Measurements from ENCODE around the gene RAB6B. TPM values are rescaled to one million over a fixed set of nuclear protein-coding genes. Genes with fewer than 3 reads are reported as not detected.

Gene RAB6B
- total and polyA plus RNA-seq, 2 of the 4 experiments (the other 2 are of a cell fraction): 0.18 to 1.2 TPM

DNA sequence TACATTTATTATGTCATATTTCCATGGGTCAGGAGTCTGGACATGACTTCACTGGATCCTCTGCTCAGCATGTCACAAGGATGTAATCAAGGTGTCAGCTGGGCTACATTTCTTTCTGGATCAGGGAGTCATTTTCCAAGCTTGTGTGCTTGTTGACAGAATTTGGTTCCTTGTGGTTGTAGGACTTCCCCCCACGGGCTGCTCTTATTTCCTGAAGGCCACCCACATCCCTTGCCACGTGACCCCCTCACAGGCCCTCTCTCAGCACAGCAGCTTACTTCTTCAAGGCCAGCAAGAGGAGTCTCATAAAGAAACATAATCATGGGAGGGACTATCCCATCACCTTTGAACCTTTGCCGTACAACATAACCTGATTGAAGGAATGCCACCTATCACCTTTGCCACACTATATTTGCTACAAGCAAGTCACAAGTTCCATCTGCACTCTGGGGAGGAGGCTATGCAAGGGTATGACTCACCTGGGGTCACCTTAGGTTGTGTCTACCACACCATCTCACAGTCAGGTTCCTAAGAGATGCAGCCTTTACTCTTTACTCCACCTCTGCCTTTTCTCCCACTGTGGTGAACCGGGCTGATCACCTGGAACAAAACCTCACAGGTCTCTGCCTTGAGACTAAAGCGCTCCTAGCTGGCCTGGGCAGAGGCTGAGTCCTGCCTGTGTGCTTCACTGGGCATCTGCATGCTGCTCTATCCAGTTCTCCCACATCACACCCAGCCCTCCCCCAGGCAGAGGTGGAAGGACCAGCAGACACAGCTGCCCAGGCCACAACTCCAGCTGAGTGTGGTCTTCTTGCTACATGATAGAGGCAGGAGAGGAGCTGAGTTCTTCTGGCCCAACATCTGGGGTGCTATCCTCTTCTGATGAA lies 13.5 kb downstream of the RAB6B start:
- H3K56ac ChIP-seq (ENCODE audit: extremely low read depth, insufficient read depth, low read length): no peak overlapping the region
- H3K9me1 ChIP-seq (ENCODE audit: insufficient read depth, low read length): no peaks in the 10 kb centered on the region
- no CpG with 5 or more reads among the region's 5 CpGs for WGBS, 2 experiments (ENCODE audit: extremely low coverage in 2 of 2, insufficient read length in 1 of 2)
- H4K20me1 ChIP-seq (ENCODE audit: insufficient read depth, low read length): no peaks in the 10 kb centered on the region
- no peak for DNase-seq
- H3K9me3 ChIP-seq (ENCODE audit: control insufficient read depth, insufficient read depth, low read length): no peaks in the 10 kb centered on the region
- no peak overlapping the region for H2BK120ac ChIP-seq (ENCODE audit: low read depth, low read length)
- H3K4ac ChIP-seq (ENCODE audit: low read depth, low read length): no peak overlapping the region
- no peaks in the 10 kb centered on the region for H3K4me1 ChIP-seq (ENCODE audit: control insufficient read depth, insufficient read depth, low read length)
- no peak overlapping the region for H3K18ac ChIP-seq (ENCODE audit: low read depth, low read length)
- no peak overlapping the region for H2BK20ac ChIP-seq (ENCODE audit: low read depth, low read length)
- peaks cover 48% of the 10 kb centered on the region for H3K27me3 ChIP-seq (ENCODE audit: control insufficient read depth, insufficient read depth, low read length)
- no peak overlapping the region for H2BK5ac ChIP-seq (ENCODE audit: low read depth, low read length, poor library complexity, severe bottlenecking)
- intact Hi-C loops (cut with micrococcal nuclease): no loop called here
- no peak overlapping the region for H3K23ac ChIP-seq (ENCODE audit: low read depth, low read length)
- in situ Hi-C loops (cut with MboI; ENCODE audit: low sequenced_read_pairs): no loop called here
- no peak overlapping the region for H3K9ac ChIP-seq (ENCODE audit: low read depth, low read length)
- ChIA-PET CTCF (no interaction called here), POLR2A (ENCODE audit: unreplicated experiment) (no interaction called here)
- H3K4me2 ChIP-seq (ENCODE audit: low read depth, low read length): no peak overlapping the region
- no peak overlapping the region for H2AK5ac ChIP-seq (ENCODE audit: low read depth, low read length)
- H3K14ac ChIP-seq (replicated peaks; ENCODE audit: low read depth, low read length): no peak overlapping the region
- no peak for ATAC-seq (ENCODE audit: low read depth)
- H4K91ac ChIP-seq (ENCODE audit: insufficient read depth, low read depth, low read length): no peak overlapping the region
- no TSS peak for BruUV-seq (replicated peaks)
- no peak overlapping the region for H4K8ac ChIP-seq (ENCODE audit: low read depth in 2 of 2, low read length in 2 of 2)
- dilution Hi-C loops (cut with HindIII; ENCODE audit: low sequenced_read_pairs, unreplicated experiment): no loop called here
- H3K27ac ChIP-seq (ENCODE audit: insufficient read depth, low read length): no peak overlapping the region
- H4K5ac ChIP-seq (ENCODE audit: low read depth, low read length): no peak overlapping the region
- H2AK9ac ChIP-seq (replicated peaks; ENCODE audit: low read depth, low read length, poor library complexity): no peak overlapping the region
- H3K4me3 ChIP-seq (ENCODE audit: insufficient read depth, low read depth, low read length): no peak overlapping the region
- no peaks in the 10 kb centered on the region for H3K79me1 ChIP-seq (ENCODE audit: low read depth in 1 of 2, low read length in 2 of 2)
- no peak overlapping the region for H2BK15ac ChIP-seq (ENCODE audit: low read depth, low read length)
- no peaks in the 10 kb centered on the region for H3K36me3 ChIP-seq (ENCODE audit: control insufficient read depth, insufficient read depth, low read length)
- H2AFZ ChIP-seq (replicated peaks; ENCODE audit: low read length, poor library complexity): no peak overlapping the region
- TF ChIP-seq MXI1 (IDR thresholded peaks at IDR 0.05; ENCODE audit: borderline replicate concordance, low read depth, low read length) (no peak), NFE2L2 (IDR thresholded peaks at IDR 0.05; ENCODE audit: low read depth, low read length) (no peak), RFX5 (IDR thresholded peaks at IDR 0.05; ENCODE audit: low read depth, low read length) (no peak), USF2 (IDR thresholded peaks at IDR 0.05; ENCODE audit: low read depth, low read length) (no peak), CEBPB (IDR thresholded peaks at IDR 0.05; ENCODE audit: low read depth, low read length) (no peak), SMC3 (IDR thresholded peaks at IDR 0.05; ENCODE audit: low read depth, low read length) (no peak), RAD21 (IDR thresholded peaks at IDR 0.05; ENCODE audit: low read length) (no peak), POLR2A (IDR thresholded peaks at IDR 0.05; ENCODE audit: low read depth, low read length) (no peak), CHD1 (IDR thresholded peaks at IDR 0.05; ENCODE audit: low read depth, low read length) (no peak), MAZ (IDR thresholded peaks at IDR 0.05; ENCODE audit: borderline replicate concordance, low read depth, low read length) (no peak), MAFK (IDR thresholded peaks at IDR 0.05; ENCODE audit: low read depth, low read length) (no peak), RCOR1 (IDR thresholded peaks at IDR 0.05; ENCODE audit: insufficient replicate concordance, low read length) (no peak), FOS (IDR thresholded peaks at IDR 0.05; ENCODE audit: low read depth, low read length) (no peak)
- TF ChIP-seq, protein P1, sequence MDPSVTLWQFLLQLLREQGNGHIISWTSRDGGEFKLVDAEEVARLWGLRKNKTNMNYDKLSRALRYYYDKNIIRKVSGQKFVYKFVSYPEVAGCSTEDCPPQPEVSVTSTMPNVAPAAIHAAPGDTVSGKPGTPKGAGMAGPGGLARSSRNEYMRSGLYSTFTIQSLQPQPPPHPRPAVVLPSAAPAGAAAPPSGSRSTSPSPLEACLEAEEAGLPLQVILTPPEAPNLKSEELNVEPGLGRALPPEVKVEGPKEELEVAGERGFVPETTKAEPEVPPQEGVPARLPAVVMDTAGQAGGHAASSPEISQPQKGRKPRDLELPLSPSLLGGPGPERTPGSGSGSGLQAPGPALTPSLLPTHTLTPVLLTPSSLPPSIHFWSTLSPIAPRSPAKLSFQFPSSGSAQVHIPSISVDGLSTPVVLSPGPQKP (IDR thresholded peaks at IDR 0.05; ENCODE audit: borderline replicate concordance, low read depth, low read length): no peak
- TF ChIP-seq, protein P2, sequence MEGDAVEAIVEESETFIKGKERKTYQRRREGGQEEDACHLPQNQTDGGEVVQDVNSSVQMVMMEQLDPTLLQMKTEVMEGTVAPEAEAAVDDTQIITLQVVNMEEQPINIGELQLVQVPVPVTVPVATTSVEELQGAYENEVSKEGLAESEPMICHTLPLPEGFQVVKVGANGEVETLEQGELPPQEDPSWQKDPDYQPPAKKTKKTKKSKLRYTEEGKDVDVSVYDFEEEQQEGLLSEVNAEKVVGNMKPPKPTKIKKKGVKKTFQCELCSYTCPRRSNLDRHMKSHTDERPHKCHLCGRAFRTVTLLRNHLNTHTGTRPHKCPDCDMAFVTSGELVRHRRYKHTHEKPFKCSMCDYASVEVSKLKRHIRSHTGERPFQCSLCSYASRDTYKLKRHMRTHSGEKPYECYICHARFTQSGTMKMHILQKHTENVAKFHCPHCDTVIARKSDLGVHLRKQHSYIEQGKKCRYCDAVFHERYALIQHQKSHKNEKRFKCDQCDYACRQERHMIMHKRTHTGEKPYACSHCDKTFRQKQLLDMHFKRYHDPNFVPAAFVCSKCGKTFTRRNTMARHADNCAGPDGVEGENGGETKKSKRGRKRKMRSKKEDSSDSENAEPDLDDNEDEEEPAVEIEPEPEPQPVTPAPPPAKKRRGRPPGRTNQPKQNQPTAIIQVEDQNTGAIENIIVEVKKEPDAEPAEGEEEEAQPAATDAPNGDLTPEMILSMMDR (conservative IDR thresholded peaks at IDR 0.05; ENCODE audit: low read depth, low read length): no peak
